ENCODE data around the gene GLTP. TPM values are rescaled to one million over a fixed set of nuclear protein-coding genes. Genes with fewer than 3 reads are reported as not detected.

The GLTP gene
- total and polyA plus RNA-seq, 12 donors, result 24.5 to 73.7 (median 37.5) TPM

- intact Hi-C loops (cut with DNase I), result loop anchor here in 1 of 2 donors (2.0 kb wide), 1 partner anchor 37 kb away; no protein-coding TSS in a partner anchor
- no peak for DNase-seq
- no peaks in the 10 kb centered on the region for H3K36me3 ChIP-seq (replicated peaks in 1 of 2)
- WGBS, 4 donors, result 71 to 82% (median 77%) methylated on average over 7 of the region's 7 CpGs
- H3K9me3 ChIP-seq (replicated peaks in 1 of 3), result no peaks in the 10 kb centered on the region
- H3K27ac ChIP-seq, result peak overlapping the region in 2 of 5 donors; percentile 7 to 54
- TF ChIP-seq POLR2A (IDR thresholded peaks at IDR 0.05) (no peak), CTCF (IDR thresholded peaks at IDR 0.05) (no peak)
- peaks cover 0 to 8% of the 10 kb centered on the region in 2 donors for H3K4me1 ChIP-seq (replicated peaks in 1 of 2)
- no peaks in the 10 kb centered on the region for H3K27me3 ChIP-seq
- H3K4me3 ChIP-seq, result peak overlapping the region in 1 of 4 donors; percentile 20
Measured at GRCh38 chr12:109845824-109846205, 34.5 kb downstream of the GLTP start.

- no peaks in the 10 kb centered on the region for H3K27me3 ChIP-seq
- 6 to 14% (median 10%) methylated on average over 12 to 30 of the region's 30 CpGs for WGBS, 4 donors
- H3K4me3 ChIP-seq, result peak overlapping the region in 1 of 4 donors; percentile 20
- H3K27ac ChIP-seq, result no peak overlapping the region
- intact Hi-C loops (cut with DNase I), result loop anchor here (2.0 to 5.0 kb wide), 2 partner anchors 36 to 38 kb away; no protein-coding TSS in a partner anchor
- H3K36me3 ChIP-seq (replicated peaks in 1 of 2), result no peaks in the 10 kb centered on the region
- H3K9me3 ChIP-seq (replicated peaks in 1 of 3), result no peaks in the 10 kb centered on the region
- H3K4me1 ChIP-seq (replicated peaks in 1 of 2), result peaks cover 0 to 8% of the 10 kb centered on the region in 2 donors
- peak; percentile 84 to 91 (median 88) for DNase-seq
- TF ChIP-seq POLR2A (IDR thresholded peaks at IDR 0.05) (no peak), CTCF (IDR thresholded peaks at IDR 0.05) (peak; percentile 94 to 99 (median 97))
Measured at GRCh38 chr12:109844983-109845823, 35.1 kb downstream of the GLTP start.

- WGBS, 4 donors, result 75 to 88% (median 81%) methylated on average over 5 of the region's 5 CpGs
- intact Hi-C loops (cut with DNase I), result loop anchor here (2.0 to 5.0 kb wide), 2 partner anchors 35 to 37 kb away; no protein-coding TSS in a partner anchor
- peaks cover 0 to 8% of the 10 kb centered on the region in 2 donors for H3K4me1 ChIP-seq (replicated peaks in 1 of 2)
Measured at GRCh38 chr12:109844091-109844490, 36.2 kb downstream of the GLTP start.

More at GRCh38 chr12:109844091-109844490, 36.2 kb downstream of the GLTP start:
- Histone ChIP-seq H3K27ac (no peak overlapping the region), H3K36me3 (replicated peaks in 1 of 2) (no peaks in the 10 kb centered on the region), H3K27me3 (no peaks in the 10 kb centered on the region), H3K4me3 (no peak overlapping the region), H3K9me3 (replicated peaks in 1 of 3) (no peaks in the 10 kb centered on the region)
- no peak for DNase-seq
- no peak for TF ChIP-seq POLR2A (IDR thresholded peaks at IDR 0.05)
- TF ChIP-seq CTCF (IDR thresholded peaks at IDR 0.05), result no peak

Data from adrenal gland (tissue), 12 donors.